Measurements from ENCODE around the gene PECR. TPM values are rescaled to one million over a fixed set of nuclear protein-coding genes. Genes with fewer than 3 reads are reported as not detected.

PECR gene
- total and polyA plus RNA-seq, 2 of the 13 experiments (the other 11 are each of a cell fraction or from before 2014, with no cell fraction given) = 151 to 153 TPM

DNA sequence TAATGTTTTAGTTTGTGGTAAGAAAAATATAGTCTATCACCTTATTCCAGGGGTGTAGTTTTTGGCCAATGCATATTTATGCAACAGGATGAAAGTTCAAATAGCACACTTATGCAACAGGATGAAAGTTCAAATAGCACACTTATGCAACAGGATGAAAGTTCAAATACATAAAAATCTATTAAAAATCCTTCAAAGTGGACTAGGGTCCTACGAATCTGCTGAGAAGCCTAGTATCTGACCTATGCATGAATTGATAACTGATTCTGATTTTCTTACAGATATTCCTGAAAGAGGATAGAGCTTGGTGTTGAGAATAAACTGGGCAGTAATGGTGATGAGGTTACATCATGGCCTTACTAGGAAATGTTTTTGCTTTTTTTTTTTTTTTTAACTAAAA is 2.8 kb downstream of the PECR start (continued):
- TF ChIP-seq ZNF558 (CRISPR knock-in tag; IDR thresholded peaks at IDR 0.05; ENCODE audit: borderline replicate concordance) (peak; percentile 42; the same call in 1 of the 2 replicates), HHEX (CRISPR knock-in tag; IDR thresholded peaks at IDR 0.05) (peak; percentile 84), ZNF205 (CRISPR knock-in tag; IDR thresholded peaks at IDR 0.05) (peak; percentile 74; the same call in 1 of the 2 replicates), KMT2B (CRISPR knock-in tag; IDR thresholded peaks at IDR 0.05) (peak; percentile 85), SAFB2 (CRISPR knock-in tag; IDR thresholded peaks at IDR 0.05; ENCODE audit: borderline replicate concordance, low read depth) (no peak), NONO (IDR thresholded peaks at IDR 0.05) (no peak), NONO (CRISPR knock-in tag; conservative IDR thresholded peaks at IDR 0.05) (peak; percentile 78), ZFP36 (IDR thresholded peaks at IDR 0.05; ENCODE audit: borderline replicate concordance, low read depth, low read length, partially characterized antibody) (no peak), TCF7 (IDR thresholded peaks at IDR 0.05; ENCODE audit: low read depth) (peak; percentile 83), KDM1A (CRISPR knock-in tag; IDR thresholded peaks at IDR 0.05) (peak; percentile 98), ZNF225 (CRISPR knock-in tag; IDR thresholded peaks at IDR 0.05) (no peak), ZIK1 (CRISPR knock-in tag; IDR thresholded peaks at IDR 0.05; ENCODE audit: borderline replicate concordance, low read depth) (peak; percentile 48; the same call in 1 of the 2 replicates), HNRNPLL (IDR thresholded peaks at IDR 0.05; ENCODE audit: low read depth, low read length, poor library complexity, severe bottlenecking) (no peak), PPARG (CRISPR knock-in tag; conservative IDR thresholded peaks at IDR 0.05) (peak; percentile 98), TOPORS (CRISPR knock-in tag; IDR thresholded peaks at IDR 0.05) (peak; percentile 60; the same call in 1 of the 2 replicates), ZMYM2 (CRISPR knock-in tag; IDR thresholded peaks at IDR 0.05) (peak; percentile 95), TARDBP (CRISPR knock-in tag; IDR thresholded peaks at IDR 0.05) (peak; percentile 94), ZBTB7B (CRISPR knock-in tag; IDR thresholded peaks at IDR 0.05) (peak; percentile 95), GFI1 (CRISPR knock-in tag; IDR thresholded peaks at IDR 0.05; ENCODE audit: borderline replicate concordance) (peak; percentile 57; the same call in 1 of the 2 replicates), KDM6A (CRISPR knock-in tag; IDR thresholded peaks at IDR 0.05; ENCODE audit: low read depth) (peak; percentile 91), ZFP41 (CRISPR knock-in tag; IDR thresholded peaks at IDR 0.05; ENCODE audit: borderline replicate concordance) (no peak), ZNF589 (CRISPR knock-in tag; conservative IDR thresholded peaks at IDR 0.05) (no peak), SNAPC2 (CRISPR knock-in tag; IDR thresholded peaks at IDR 0.05) (peak; percentile 65; the same call in 1 of the 2 replicates), SMYD3 (CRISPR knock-in tag; IDR thresholded peaks at IDR 0.05) (peak; percentile 72; the same call in 1 of the 2 replicates)
- TF ChIP-seq, protein P1, sequence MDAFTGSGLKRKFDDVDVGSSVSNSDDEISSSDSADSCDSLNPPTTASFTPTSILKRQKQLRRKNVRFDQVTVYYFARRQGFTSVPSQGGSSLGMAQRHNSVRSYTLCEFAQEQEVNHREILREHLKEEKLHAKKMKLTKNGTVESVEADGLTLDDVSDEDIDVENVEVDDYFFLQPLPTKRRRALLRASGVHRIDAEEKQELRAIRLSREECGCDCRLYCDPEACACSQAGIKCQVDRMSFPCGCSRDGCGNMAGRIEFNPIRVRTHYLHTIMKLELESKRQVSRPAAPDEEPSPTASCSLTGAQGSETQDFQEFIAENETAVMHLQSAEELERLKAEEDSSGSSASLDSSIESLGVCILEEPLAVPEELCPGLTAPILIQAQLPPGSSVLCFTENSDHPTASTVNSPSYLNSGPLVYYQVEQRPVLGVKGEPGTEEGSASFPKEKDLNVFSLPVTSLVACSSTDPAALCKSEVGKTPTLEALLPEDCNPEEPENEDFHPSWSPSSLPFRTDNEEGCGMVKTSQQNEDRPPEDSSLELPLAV (CRISPR knock-in tag; conservative IDR thresholded peaks at IDR 0.05; ENCODE audit: low read depth) = no peak
- TF ChIP-seq, protein P2, sequence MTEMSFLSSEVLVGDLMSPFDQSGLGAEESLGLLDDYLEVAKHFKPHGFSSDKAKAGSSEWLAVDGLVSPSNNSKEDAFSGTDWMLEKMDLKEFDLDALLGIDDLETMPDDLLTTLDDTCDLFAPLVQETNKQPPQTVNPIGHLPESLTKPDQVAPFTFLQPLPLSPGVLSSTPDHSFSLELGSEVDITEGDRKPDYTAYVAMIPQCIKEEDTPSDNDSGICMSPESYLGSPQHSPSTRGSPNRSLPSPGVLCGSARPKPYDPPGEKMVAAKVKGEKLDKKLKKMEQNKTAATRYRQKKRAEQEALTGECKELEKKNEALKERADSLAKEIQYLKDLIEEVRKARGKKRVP (CRISPR knock-in tag; IDR thresholded peaks at IDR 0.05) = peak in 1 of 2 experiments; percentile 98; a peak in 2 of 4 replicates
- TF ChIP-seq, protein P3, sequence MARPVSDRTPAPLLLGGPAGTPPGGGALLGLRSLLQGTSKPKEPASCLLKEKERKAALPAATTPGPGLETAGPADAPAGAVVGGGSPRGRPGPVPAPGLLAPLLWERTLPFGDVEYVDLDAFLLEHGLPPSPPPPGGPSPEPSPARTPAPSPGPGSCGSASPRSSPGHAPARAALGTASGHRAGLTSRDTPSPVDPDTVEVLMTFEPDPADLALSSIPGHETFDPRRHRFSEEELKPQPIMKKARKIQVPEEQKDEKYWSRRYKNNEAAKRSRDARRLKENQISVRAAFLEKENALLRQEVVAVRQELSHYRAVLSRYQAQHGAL (CRISPR knock-in tag; IDR thresholded peaks at IDR 0.05; ENCODE audit: not compliant biosample characterization) = peak; percentile 91
- TF ChIP-seq, protein P4, sequence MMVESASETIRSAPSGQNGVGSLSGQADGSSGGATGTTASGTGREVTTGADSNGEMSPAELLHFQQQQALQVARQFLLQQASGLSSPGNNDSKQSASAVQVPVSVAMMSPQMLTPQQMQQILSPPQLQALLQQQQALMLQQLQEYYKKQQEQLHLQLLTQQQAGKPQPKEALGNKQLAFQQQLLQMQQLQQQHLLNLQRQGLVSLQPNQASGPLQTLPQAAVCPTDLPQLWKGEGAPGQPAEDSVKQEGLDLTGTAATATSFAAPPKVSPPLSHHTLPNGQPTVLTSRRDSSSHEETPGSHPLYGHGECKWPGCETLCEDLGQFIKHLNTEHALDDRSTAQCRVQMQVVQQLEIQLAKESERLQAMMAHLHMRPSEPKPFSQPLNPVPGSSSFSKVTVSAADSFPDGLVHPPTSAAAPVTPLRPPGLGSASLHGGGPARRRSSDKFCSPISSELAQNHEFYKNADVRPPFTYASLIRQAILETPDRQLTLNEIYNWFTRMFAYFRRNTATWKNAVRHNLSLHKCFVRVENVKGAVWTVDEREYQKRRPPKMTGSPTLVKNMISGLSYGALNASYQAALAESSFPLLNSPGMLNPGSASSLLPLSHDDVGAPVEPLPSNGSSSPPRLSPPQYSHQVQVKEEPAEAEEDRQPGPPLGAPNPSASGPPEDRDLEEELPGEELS (CRISPR knock-in tag; IDR thresholded peaks at IDR 0.05) = peak; percentile 77
